ENCODE measurements around the gene TIGD6. TPM values are rescaled to one million over a fixed set of nuclear protein-coding genes. Genes with fewer than 3 reads are reported as not detected.

Gene TIGD6
- total and polyA plus RNA-seq, 2 of the 4 experiments (the other 2 are of a cell fraction) = 5.8 to 6.6 TPM

- H2BK120ac ChIP-seq (ENCODE audit: low read depth, low read length) = no peak overlapping the region
- ChIA-PET POLR2A (ENCODE audit: unreplicated experiment) (no interaction called here), CTCF (no interaction called here)
- no peak for ATAC-seq (ENCODE audit: low read depth)
- H2BK20ac ChIP-seq (ENCODE audit: low read depth, low read length) = no peak overlapping the region
- H3K4me3 ChIP-seq (ENCODE audit: insufficient read depth, low read depth, low read length) = no peak overlapping the region
- peaks cover 6% of the 10 kb centered on the region for H3K4me1 ChIP-seq (ENCODE audit: control insufficient read depth, insufficient read depth, low read length)
- H3K23ac ChIP-seq (ENCODE audit: low read depth, low read length) = no peak overlapping the region
- H4K5ac ChIP-seq (ENCODE audit: low read depth, low read length) = no peak overlapping the region
- H3K18ac ChIP-seq (ENCODE audit: low read depth, low read length) = no peak overlapping the region
- no TSS peak for BruUV-seq (replicated peaks)
- H4K91ac ChIP-seq (ENCODE audit: insufficient read depth, low read depth, low read length) = no peak overlapping the region
- dilution Hi-C loops (cut with HindIII; ENCODE audit: low sequenced_read_pairs, unreplicated experiment) (no loop called here), in situ Hi-C loops (cut with MboI; ENCODE audit: low sequenced_read_pairs) (no loop called here), intact Hi-C loops (cut with micrococcal nuclease) (no loop called here)
- no peak overlapping the region for H2AFZ ChIP-seq (replicated peaks; ENCODE audit: low read length, poor library complexity)
- no peak overlapping the region for H3K56ac ChIP-seq (ENCODE audit: extremely low read depth, insufficient read depth, low read length)
- no peaks in the 10 kb centered on the region for H4K20me1 ChIP-seq (ENCODE audit: insufficient read depth, low read length)
- H3K36me3 ChIP-seq (ENCODE audit: control insufficient read depth, insufficient read depth, low read length) = no peaks in the 10 kb centered on the region
- peaks cover 4% of the 10 kb centered on the region for H3K27me3 ChIP-seq (ENCODE audit: control insufficient read depth, insufficient read depth, low read length)
- peaks cover 5% of the 10 kb centered on the region for H3K9me1 ChIP-seq (ENCODE audit: insufficient read depth, low read length)
- no peak overlapping the region for H2AK5ac ChIP-seq (ENCODE audit: low read depth, low read length)
- WGBS, 2 experiments (ENCODE audit: extremely low coverage in 2 of 2, insufficient read length in 1 of 2) = no CpG with 5 or more reads among the region's 5 CpGs
- TF ChIP-seq POLR2A (IDR thresholded peaks at IDR 0.05; ENCODE audit: low read depth, low read length) (no peak), MAFK (IDR thresholded peaks at IDR 0.05; ENCODE audit: low read depth, low read length) (no peak), RFX5 (IDR thresholded peaks at IDR 0.05; ENCODE audit: low read depth, low read length) (no peak), NFE2L2 (IDR thresholded peaks at IDR 0.05; ENCODE audit: low read depth, low read length) (no peak), CTCF (conservative IDR thresholded peaks at IDR 0.05; ENCODE audit: low read depth, low read length) (no peak), RCOR1 (IDR thresholded peaks at IDR 0.05; ENCODE audit: insufficient replicate concordance, low read length) (no peak), ELK1 (IDR thresholded peaks at IDR 0.05; ENCODE audit: borderline replicate concordance, low read depth, low read length) (no peak), SMC3 (IDR thresholded peaks at IDR 0.05; ENCODE audit: low read depth, low read length) (no peak), MXI1 (IDR thresholded peaks at IDR 0.05; ENCODE audit: borderline replicate concordance, low read depth, low read length) (no peak), FOS (IDR thresholded peaks at IDR 0.05; ENCODE audit: low read depth, low read length) (no peak), CEBPB (IDR thresholded peaks at IDR 0.05; ENCODE audit: low read depth, low read length) (no peak), BHLHE40 (IDR thresholded peaks at IDR 0.05; ENCODE audit: low read depth, low read length) (no peak), USF2 (IDR thresholded peaks at IDR 0.05; ENCODE audit: low read depth, low read length) (no peak)
- no peak overlapping the region for H3K4me2 ChIP-seq (ENCODE audit: low read depth, low read length)
- H3K9me3 ChIP-seq (ENCODE audit: control insufficient read depth, insufficient read depth, low read length) = no peaks in the 10 kb centered on the region
- H2AK9ac ChIP-seq (replicated peaks; ENCODE audit: low read depth, low read length, poor library complexity) = no peak overlapping the region
- H3K79me1 ChIP-seq (ENCODE audit: low read depth in 1 of 2, low read length in 2 of 2) = peaks cover 0 to 7% of the 10 kb centered on the region in 2 experiments; a peak in 3 of 4 replicates
- DNase-seq = no peak
- H2BK15ac ChIP-seq (ENCODE audit: low read depth, low read length) = no peak overlapping the region
- H3K9ac ChIP-seq (ENCODE audit: low read depth, low read length) = no peak overlapping the region
- H3K4ac ChIP-seq (ENCODE audit: low read depth, low read length) = no peak overlapping the region
- no peak overlapping the region for H3K27ac ChIP-seq (ENCODE audit: insufficient read depth, low read length)
- H2BK5ac ChIP-seq (ENCODE audit: low read depth, low read length, poor library complexity, severe bottlenecking) = no peak overlapping the region
- H3K14ac ChIP-seq (replicated peaks; ENCODE audit: low read depth, low read length) = no peak overlapping the region
- H4K8ac ChIP-seq (ENCODE audit: low read depth in 2 of 2, low read length in 2 of 2) = no peak overlapping the region
Measured at GRCh38 chr5:149956685-149957084, 43.8 kb downstream of the TIGD6 start.
